Nephron progenitor cell (in vitro differentiated cells): ENCODE data around the gene NRBF2.
"Not testable (repeated sequence)": the region's sequence is repeated elsewhere in the genome, so short reads cannot be mapped to it uniquely, and the experiment has no call there.

Experiments used
- DNase-seq: peaks from one replicate; pipeline ENCODE4 v3.0.0; 2021
- H3K27ac Mint-ChIP-seq: 2 replicates; pipeline ENCODE4 v1.8.0; 2021; ENCODE audit warnings: mild to moderate bottlenecking, moderate library complexity, mixed read lengths
- H3K27me3 Mint-ChIP-seq: 2 replicates; pipeline ENCODE4 v1.8.0; 2021; ENCODE audit warnings: mild to moderate bottlenecking, low read depth, mixed read lengths; ENCODE audit not compliant: poor library complexity
- H3K36me3 Mint-ChIP-seq: 2 replicates; pipeline ENCODE4 v1.8.0; 2021; ENCODE audit warnings: low read depth, mixed read lengths
- H3K4me1 Mint-ChIP-seq: 2 replicates; pipeline ENCODE4 v1.8.0; 2021; ENCODE audit warnings: mixed read lengths
- H3K4me3 Mint-ChIP-seq: 2 replicates; pipeline ENCODE4 v1.8.0; 2021; ENCODE audit warnings: mild to moderate bottlenecking, moderate library complexity, mixed read lengths
- H3K9me3 Mint-ChIP-seq: 2 replicates; pipeline ENCODE4 v1.8.0; 2021; ENCODE audit warnings: mild to moderate bottlenecking, moderate library complexity, mixed read lengths
- CTCF ChIP-seq: fragments of 200-600 bp; sonication (generic); IDR thresholded peaks from 2 replicates; pipeline ENCODE4 v1.5.0; 2021; ENCODE audit warnings: antibody characterized with exemption

NRBF2 gene

GRCh38 chr10:63094881-63095280 lies 38.2 kb upstream of the NRBF2 start:
- Mint-ChIP-seq H3K9me3 (no peaks in the 10 kb centered on the region), H3K4me1 (no peaks in the 10 kb centered on the region), H3K4me3 (no peak overlapping the region), H3K27me3 (no peaks in the 10 kb centered on the region), H3K27ac (no peak overlapping the region), H3K36me3 (no peaks in the 10 kb centered on the region)
- no peak for DNase-seq
- TF ChIP-seq CTCF, result no peak

- H3K4me3 Mint-ChIP-seq, result no peak overlapping the region
- H3K27ac Mint-ChIP-seq, result no peak overlapping the region
- H3K9me3 Mint-ChIP-seq, result no peaks in the 10 kb centered on the region
- no peak for DNase-seq
- no peak for TF ChIP-seq CTCF
- no peaks in the 10 kb centered on the region for H3K36me3 Mint-ChIP-seq
- peaks cover 7% of the 10 kb centered on the region for H3K27me3 Mint-ChIP-seq
- H3K4me1 Mint-ChIP-seq, result no peaks in the 10 kb centered on the region
These were observed 33.4 kb upstream of the NRBF2 start for GRCh38 chr10:63099734-63100133.

- not testable (repeated sequence) for DNase-seq, H3K27ac Mint-ChIP-seq, H3K4me1 Mint-ChIP-seq, H3K9me3 Mint-ChIP-seq, H3K4me3 Mint-ChIP-seq, H3K27me3 Mint-ChIP-seq, H3K36me3 Mint-ChIP-seq
These were observed 32.0 kb upstream of the NRBF2 start for GRCh38 chr10:63101091-63101490.

- H3K27me3 Mint-ChIP-seq, H3K27ac Mint-ChIP-seq, H3K4me3 Mint-ChIP-seq, H3K4me1 Mint-ChIP-seq, H3K36me3 Mint-ChIP-seq, H3K9me3 Mint-ChIP-seq, DNase-seq: not testable (repeated sequence)
These were observed 30.7 kb upstream of the NRBF2 start for GRCh38 chr10:63102279-63102883.

GRCh38 chr10:63103178-63103577 lies 29.9 kb upstream of the NRBF2 start:
- DNase-seq, H3K9me3 Mint-ChIP-seq, H3K4me3 Mint-ChIP-seq, H3K27me3 Mint-ChIP-seq, H3K27ac Mint-ChIP-seq, H3K36me3 Mint-ChIP-seq, H3K4me1 Mint-ChIP-seq: not testable (repeated sequence)

- Mint-ChIP-seq H3K36me3 (no peaks in the 10 kb centered on the region), H3K4me3 (no peak overlapping the region), H3K27ac (no peak overlapping the region), H3K9me3 (no peaks in the 10 kb centered on the region), H3K4me1 (peaks cover 6% of the 10 kb centered on the region), H3K27me3 (peaks cover 7% of the 10 kb centered on the region)
- TF ChIP-seq CTCF, result no peak
- DNase-seq, result no peak
These were observed 29.1 kb upstream of the NRBF2 start for GRCh38 chr10:63103971-63104409.

GRCh38 chr10:63105225-63106110 lies 27.7 kb upstream of the NRBF2 start:
- peaks cover 7% of the 10 kb centered on the region for H3K27me3 Mint-ChIP-seq
- no peak overlapping the region for H3K27ac Mint-ChIP-seq
- TF ChIP-seq CTCF, result no peak
- no peaks in the 10 kb centered on the region for H3K36me3 Mint-ChIP-seq
- H3K4me1 Mint-ChIP-seq, result peaks cover 6% of the 10 kb centered on the region
- H3K9me3 Mint-ChIP-seq, result no peaks in the 10 kb centered on the region
- H3K4me3 Mint-ChIP-seq, result no peak overlapping the region
- no peak for DNase-seq
